D721Med (cell line): Measurements from ENCODE around the gene SLC35D3.
"Not testable (repeated sequence)": the region's sequence is repeated elsewhere in the genome, so short reads cannot be mapped to it uniquely, and the experiment has no call there.

ENCODE experiments used
- DNase-seq: peaks from one replicate; pipeline ENCODE4 v3.0.0; 2011; ENCODE audit warnings: low spot score; ENCODE audit not compliant: insufficient read length
- FAIRE-seq: peaks from 2 replicates; lab custom pipeline; 2011; peaks lifted over from hg19 to GRCh38; lab: Jason Lieb, UNC
- TF ChIP-seq, protein P1 (sequence below): IDR thresholded peaks from 2 replicates; pipeline ENCODE4 v1.5.1; 2012; ENCODE audit warnings: mild to moderate bottlenecking, control low read depth; ENCODE audit not compliant: insufficient read depth; ENCODE audit errors: missing control alignments

SLC35D3 gene

DNA sequence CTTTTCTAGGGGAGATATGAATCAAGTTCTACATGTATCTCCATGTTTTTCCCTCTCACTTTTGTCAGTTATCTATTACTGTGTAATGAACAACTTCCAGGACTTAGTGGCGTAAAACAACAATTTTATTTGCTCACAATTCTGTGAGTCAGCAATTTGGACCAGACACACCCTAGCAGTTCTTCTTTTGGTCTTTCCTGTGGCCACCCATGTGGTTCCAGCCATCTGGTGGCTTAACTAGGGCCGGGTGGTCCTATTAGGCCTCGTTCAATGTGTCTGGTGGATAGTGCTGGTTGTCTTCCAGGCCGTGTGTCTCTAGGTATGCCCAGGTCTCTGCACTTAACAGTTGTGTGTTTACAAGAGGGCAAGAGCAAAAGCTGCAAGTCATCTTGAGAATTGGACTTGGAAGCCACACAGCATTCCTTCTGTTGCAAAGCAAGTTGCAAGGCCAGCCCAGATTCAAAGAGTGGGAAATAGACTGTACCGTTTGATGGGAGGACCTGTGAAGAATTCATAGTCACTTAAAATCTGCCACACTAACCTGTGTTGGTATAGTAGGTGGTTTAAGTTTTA, 20.8 kb upstream of the SLC35D3 start:
- no peak for DNase-seq
- FAIRE-seq, result no peak
- TF ChIP-seq, protein P1, sequence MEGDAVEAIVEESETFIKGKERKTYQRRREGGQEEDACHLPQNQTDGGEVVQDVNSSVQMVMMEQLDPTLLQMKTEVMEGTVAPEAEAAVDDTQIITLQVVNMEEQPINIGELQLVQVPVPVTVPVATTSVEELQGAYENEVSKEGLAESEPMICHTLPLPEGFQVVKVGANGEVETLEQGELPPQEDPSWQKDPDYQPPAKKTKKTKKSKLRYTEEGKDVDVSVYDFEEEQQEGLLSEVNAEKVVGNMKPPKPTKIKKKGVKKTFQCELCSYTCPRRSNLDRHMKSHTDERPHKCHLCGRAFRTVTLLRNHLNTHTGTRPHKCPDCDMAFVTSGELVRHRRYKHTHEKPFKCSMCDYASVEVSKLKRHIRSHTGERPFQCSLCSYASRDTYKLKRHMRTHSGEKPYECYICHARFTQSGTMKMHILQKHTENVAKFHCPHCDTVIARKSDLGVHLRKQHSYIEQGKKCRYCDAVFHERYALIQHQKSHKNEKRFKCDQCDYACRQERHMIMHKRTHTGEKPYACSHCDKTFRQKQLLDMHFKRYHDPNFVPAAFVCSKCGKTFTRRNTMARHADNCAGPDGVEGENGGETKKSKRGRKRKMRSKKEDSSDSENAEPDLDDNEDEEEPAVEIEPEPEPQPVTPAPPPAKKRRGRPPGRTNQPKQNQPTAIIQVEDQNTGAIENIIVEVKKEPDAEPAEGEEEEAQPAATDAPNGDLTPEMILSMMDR, result no peak

DNA sequence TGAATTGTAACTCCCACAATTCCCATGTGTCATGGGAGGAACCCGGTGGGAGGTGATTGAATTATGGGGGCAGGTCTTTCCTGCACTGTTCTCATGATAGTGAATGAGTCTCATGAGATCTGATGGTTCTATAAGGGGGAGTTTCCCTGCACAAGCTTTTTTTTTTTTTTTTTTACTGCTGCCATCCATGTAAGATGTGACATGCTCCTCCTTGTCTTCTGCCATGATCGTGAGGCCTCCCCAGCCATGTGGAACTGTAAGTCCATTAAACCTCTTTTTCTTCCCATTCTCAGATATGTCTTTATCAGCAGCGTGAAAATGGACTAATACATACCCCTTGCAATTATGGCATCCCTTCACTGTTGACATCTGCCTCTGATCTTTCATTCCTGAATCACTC, 17.6 kb upstream of the SLC35D3 start:
- DNase-seq, FAIRE-seq: not testable (repeated sequence)

DNA sequence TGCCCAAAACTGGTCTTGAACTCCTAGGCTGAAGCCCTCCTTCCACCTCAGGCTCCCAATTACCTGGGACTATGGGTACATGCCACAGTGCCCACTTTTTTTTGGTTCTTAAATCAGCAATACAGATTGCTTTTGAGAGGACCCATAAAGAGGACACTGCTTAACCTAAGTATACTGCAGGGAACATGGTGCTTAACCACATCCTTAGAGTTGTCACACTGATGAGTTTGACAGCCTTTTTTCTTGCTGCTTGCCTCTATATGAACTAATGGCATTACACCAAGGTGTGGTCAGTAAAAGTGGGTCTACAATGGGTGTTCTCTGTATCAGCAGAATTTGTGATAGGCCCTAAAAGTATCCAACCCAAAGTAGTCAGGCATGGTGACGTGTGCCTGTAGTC, 7.2 kb upstream of the SLC35D3 start:
- no peak for FAIRE-seq
- TF ChIP-seq, protein P1, result no peak
- DNase-seq, result no peak

DNA sequence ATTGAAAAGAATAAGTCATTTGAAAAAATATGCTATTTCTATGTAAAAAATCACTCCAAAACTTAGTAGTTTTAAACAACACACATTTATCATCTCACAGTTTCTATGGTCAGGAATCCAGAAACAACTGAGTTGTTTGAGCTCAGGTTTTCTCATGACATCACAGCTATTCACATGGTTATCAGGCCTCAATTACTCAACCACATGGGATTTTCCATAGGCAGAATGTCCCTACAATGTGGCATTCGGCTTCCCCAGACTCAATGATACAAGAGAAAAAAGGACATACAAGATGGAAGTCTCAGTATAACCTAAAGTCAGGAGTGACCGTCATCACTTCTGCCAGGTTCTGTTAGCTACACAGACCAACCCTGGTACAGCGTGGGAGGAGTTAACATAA, 3.4 kb upstream of the SLC35D3 start:
- TF ChIP-seq, protein P1, result no peak
- no peak for FAIRE-seq

DNA sequence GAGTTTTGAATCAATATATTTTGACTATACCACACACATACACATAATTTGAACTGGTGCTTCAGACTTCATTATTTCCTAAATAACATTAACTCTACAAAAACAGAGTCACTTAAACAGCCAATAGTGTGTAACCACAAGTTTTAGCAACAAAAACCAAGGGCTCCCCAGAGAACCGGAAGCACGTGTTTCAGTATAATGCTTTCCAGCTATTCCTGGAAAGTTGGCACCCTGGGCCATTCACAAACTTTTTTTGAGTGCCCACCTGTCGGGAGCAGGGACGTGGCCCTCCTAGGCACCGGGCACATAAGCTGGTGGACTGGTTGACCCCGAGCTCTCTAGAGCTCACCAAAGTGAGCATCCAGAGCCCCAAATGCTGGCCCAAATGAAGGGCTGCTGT, 1.9 kb upstream of the SLC35D3 start:
- TF ChIP-seq, protein P1, result no peak
- FAIRE-seq, result no peak
- DNase-seq, result no peak

More for the DNA sequence above, 3.4 kb upstream of the SLC35D3 start:
- DNase-seq, result no peak

DNA sequence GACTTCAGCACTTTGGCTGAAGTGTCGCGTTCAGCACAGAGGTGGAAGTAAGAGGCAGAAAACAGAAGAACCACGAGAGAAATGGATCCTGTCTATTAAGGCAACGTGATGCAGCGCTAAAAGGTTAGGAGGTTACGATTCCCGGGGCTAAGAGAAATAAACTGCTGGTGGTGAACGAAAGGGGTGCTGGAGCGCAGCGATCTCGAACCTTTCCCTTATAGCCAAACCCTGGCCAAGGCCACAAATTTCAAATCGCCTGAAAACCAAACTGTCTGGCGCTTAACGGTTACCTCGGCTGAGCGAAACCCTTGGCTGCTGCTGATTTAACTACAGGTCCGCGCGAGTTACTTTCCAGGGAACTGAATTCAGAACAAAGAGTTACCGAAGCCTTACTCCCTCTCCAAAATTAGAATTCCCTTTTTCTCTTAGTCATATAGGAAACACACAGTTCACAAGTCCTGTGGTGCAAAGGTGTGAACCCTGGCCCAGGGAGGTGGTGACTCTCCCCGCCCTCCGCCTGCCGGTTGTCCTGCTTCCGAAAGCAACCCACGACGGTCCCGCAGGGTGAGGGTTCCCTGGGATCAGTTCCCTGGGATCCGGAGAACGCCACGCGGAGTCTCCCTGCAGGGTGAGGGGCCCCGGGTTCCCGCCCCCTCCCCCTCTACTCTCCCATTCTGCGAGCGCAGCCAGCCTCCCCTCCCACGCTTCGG, 1.3 kb upstream of the SLC35D3 start:
- FAIRE-seq, result no peak
- TF ChIP-seq, protein P1, result no peak
- no peak for DNase-seq

DNA sequence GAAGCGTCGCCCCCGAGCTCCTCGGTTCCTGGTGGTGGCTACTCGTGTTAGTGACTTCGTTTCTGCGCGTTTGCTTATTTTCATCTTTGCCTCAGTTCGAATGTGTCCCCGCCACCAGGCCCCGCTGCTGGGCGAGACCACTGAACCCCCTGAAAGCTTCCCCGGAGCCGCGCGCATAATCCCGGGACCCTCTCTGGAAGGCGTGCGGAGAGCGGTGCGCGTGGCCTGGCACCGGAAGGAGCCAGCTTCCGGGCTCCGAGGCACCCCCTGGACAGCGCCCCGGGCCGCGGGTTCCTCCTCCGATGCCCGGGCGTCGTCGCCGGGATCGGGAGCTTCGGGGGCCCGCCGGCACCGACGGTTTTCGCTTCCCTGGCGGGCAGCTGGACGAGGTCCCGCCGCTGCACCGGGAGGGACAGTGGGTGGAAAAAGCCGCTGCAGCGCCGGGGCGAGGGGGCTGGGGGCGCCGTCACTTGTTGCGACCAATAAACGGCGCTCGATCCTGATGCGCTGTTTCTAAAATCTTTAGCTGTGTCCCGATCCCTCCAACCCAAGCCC, 643 bp upstream of the SLC35D3 start:
- TF ChIP-seq, protein P1, result no peak
- FAIRE-seq, result no peak
- DNase-seq, result no peak
